Lower leg skin (tissue), 4 donors: ENCODE results near the gene KCTD4. TPM values are rescaled to one million over a fixed set of nuclear protein-coding genes. Genes with fewer than 3 reads are reported as not detected.
"Not testable (repeated sequence)": the region's sequence is repeated elsewhere in the genome, so short reads cannot be mapped to it uniquely, and the experiment has no call there.

ENCODE experiments used
- DNase-seq, 2 donors: peaks; one replicate each; pipeline ENCODE4 v3.0.0-alpha.2; 2019; ENCODE audit warnings: low spot score in 2 of 2
- H3K4me3 ChIP-seq: fragments of 200-600 bp; sonication (generic); 2 replicates; pipeline ENCODE4 v1.5.1; 2017; ENCODE audit warnings: mild to moderate bottlenecking, low read depth; ENCODE audit not compliant: poor library complexity, severe bottlenecking
- CTCF ChIP-seq, 3 donors: fragments of 450-650 bp; IDR thresholded peaks; one replicate each; pipeline ENCODE4 v1.5.1; 2016; ENCODE audit warnings: antibody characterized with exemption in 3 of 3, mild to moderate bottlenecking in 3 of 3, moderate library complexity in 2 of 3
- POLR2A ChIP-seq, 2 donors: fragments of 450-650 bp; IDR thresholded peaks; one replicate each; pipeline ENCODE4 v1.6.1; 2016 to 2017; ENCODE audit warnings: antibody characterized with exemption in 2 of 2, mild to moderate bottlenecking in 1 of 2, moderate library complexity in 1 of 2
- WGBS, 2 donors: methylation state at CpG; one replicate each; pipeline ENCODE4 v1.1.5; 2018; 5-methylcytosine and 5-hydroxymethylcytosine counted together
- intact Hi-C: fragments of 100-400 bp; cut with DNase I; formaldehyde crosslinking; loops from one replicate; pipeline ENCODE4 v1.15.0; 2023; ENCODE audit warnings: low total_unique reads
- total RNA-seq, 4 donors: library from RNA; depleted of rRNA; stranded (reverse); fragments of >200 nt; gene quantifications; one replicate each; pipeline ENCODE4 v1.1.0, GENCODE V29; 2016

Gene KCTD4
- 1 to 10 TPM; 2.1 to 7.9 (median 4.8) TPM for total RNA-seq

- WGBS, 2 donors: 83 to 85% methylated on average over 2 of the region's 2 CpGs
- DNase-seq: no peak
- TF ChIP-seq POLR2A (IDR thresholded peaks at IDR 0.05) (no peak), CTCF (IDR thresholded peaks at IDR 0.05) (no peak)
- no peak within 1 kb of the TSS for H3K4me3 ChIP-seq
- intact Hi-C loops: no loop called here
These were observed at the start of gene KCTD4 for GRCh38 chr13:45200701-45201232. KCTD4 (minus strand) TSS chr13:45201045; CDS start chr13:45194567, 6,478 bp downstream.

- intact Hi-C loops: no loop called here
- H3K4me3 ChIP-seq: no peak overlapping the region
- DNase-seq: no peak
- WGBS, 2 donors: 92% methylated on average over 3 of the region's 3 CpGs
- TF ChIP-seq CTCF (IDR thresholded peaks at IDR 0.05): no peak
- TF ChIP-seq POLR2A (IDR thresholded peaks at IDR 0.05): no peak
These were observed 48.8 kb upstream of the KCTD4 start for GRCh38 chr13:45249662-45250061.

- DNase-seq, H3K4me3 ChIP-seq, intact Hi-C loops: not testable (repeated sequence)
- 94% methylated on average over 7 of the region's 7 CpGs for WGBS, 2 donors
These were observed 43.9 kb upstream of the KCTD4 start for GRCh38 chr13:45244736-45245135.

GRCh38 chr13:45243077-45243476, 42.2 kb upstream of the KCTD4 start:
- DNase-seq: no peak
- WGBS, 2 donors: 63 to 66% methylated on average over 8 of the region's 8 CpGs
- TF ChIP-seq POLR2A (IDR thresholded peaks at IDR 0.05) (no peak), CTCF (IDR thresholded peaks at IDR 0.05) (no peak)
- H3K4me3 ChIP-seq: no peak overlapping the region
- intact Hi-C loops: no loop called here

GRCh38 chr13:45242524-45242923, 41.7 kb upstream of the KCTD4 start:
- DNase-seq: no peak
- intact Hi-C loops: no loop called here
- WGBS, 2 donors: 72 to 83% methylated on average over 1 of the region's 1 CpG
- no peak overlapping the region for H3K4me3 ChIP-seq
- TF ChIP-seq POLR2A (IDR thresholded peaks at IDR 0.05) (no peak), CTCF (IDR thresholded peaks at IDR 0.05) (no peak)

- intact Hi-C loops: no loop called here
- 2 to 4% methylated on average over 3 of the region's 3 CpGs for WGBS, 2 donors
- no peak for TF ChIP-seq CTCF (IDR thresholded peaks at IDR 0.05)
- no peak for TF ChIP-seq POLR2A (IDR thresholded peaks at IDR 0.05)
- no peak for DNase-seq
- H3K4me3 ChIP-seq: no peak overlapping the region
These were observed 41.2 kb upstream of the KCTD4 start for GRCh38 chr13:45242070-45242469.
